ENCODE data around the gene C4orf33.

The C4orf33 gene

DNA sequence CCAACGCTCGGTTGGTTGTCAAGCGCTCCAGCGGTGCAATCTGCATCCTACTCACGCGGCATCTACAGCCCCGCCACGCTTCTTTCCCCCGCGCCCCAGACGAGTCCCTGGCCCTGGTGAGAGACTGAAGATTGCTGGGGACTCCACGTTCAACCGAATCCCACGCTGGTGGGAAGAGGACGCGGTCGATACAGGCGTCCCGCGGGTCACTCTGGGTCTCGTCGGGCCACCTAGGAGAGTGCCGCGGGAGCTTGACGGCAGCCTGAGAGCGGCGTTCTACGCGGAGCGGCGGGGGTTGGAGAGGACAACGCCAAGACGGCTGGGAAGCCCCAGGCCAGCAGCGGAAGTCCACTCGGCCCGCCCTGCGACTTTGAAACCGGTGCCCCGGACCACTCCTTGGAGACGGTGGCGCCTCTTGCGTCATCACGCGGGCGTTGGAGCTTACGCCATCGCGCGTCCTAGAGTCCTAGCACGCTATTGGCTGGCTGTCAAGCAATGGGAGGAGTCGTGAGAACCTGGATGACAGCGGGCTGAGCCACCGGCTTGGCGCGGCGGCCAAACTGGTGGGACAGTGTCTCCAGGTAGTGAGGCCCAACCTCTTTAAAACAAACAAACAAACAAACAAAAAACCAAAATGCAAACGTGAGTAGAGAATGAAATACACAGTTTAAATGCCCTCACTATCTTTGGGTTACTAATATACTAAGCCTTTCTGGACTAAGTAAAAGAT is 2.6 kb upstream of the C4orf33 start, which contains the start of gene SCLT1:
SCLT1 (minus strand) TSS at position 349 of the 730 bp plus-strand sequence. CDS start 436 bp downstream, outside the sequence.
- TF ChIP-seq, protein P1, sequence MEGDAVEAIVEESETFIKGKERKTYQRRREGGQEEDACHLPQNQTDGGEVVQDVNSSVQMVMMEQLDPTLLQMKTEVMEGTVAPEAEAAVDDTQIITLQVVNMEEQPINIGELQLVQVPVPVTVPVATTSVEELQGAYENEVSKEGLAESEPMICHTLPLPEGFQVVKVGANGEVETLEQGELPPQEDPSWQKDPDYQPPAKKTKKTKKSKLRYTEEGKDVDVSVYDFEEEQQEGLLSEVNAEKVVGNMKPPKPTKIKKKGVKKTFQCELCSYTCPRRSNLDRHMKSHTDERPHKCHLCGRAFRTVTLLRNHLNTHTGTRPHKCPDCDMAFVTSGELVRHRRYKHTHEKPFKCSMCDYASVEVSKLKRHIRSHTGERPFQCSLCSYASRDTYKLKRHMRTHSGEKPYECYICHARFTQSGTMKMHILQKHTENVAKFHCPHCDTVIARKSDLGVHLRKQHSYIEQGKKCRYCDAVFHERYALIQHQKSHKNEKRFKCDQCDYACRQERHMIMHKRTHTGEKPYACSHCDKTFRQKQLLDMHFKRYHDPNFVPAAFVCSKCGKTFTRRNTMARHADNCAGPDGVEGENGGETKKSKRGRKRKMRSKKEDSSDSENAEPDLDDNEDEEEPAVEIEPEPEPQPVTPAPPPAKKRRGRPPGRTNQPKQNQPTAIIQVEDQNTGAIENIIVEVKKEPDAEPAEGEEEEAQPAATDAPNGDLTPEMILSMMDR (IDR thresholded peaks at IDR 0.05; ENCODE audit: low read depth, low read length, missing control alignments), result no peak
- in situ Hi-C loops (cut with HindIII; ENCODE audit: low pct_ligation_motif_present, low sequenced_read_pairs), result no loop called here
- H3K4me3 ChIP-seq (ENCODE audit: low read depth, low read length), result peak within 1 kb of the TSS; percentile 87

DNA sequence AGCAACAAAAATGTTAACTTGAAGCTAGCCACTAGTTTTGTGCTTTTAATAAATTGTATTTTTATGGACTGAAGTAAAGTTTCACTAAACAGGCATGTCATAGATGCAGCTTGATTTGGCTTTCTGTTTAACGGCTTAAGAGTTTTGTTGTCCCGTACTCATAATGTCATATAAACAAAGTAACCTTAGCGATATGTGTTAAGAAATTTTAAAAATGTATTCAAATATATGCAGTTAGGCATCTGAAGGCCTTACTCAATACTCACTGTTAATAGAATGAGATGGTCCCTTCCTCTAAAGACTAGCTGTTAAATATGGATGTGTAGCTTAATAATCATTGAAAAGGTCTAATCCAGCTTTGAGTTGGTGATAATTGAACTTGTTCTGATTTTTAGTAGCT is 1.6 kb upstream of the C4orf33 start:
- TF ChIP-seq, protein P1 (IDR thresholded peaks at IDR 0.05; ENCODE audit: low read depth, low read length, missing control alignments), result no peak
- Histone ChIP-seq H3K4me3 (ENCODE audit: low read depth, low read length) (no peak overlapping the region), H3K27ac (no peak overlapping the region), H3K36me3 (replicated peaks) (no peaks in the 10 kb centered on the region), H3K27me3 (replicated peaks) (no peaks in the 10 kb centered on the region)
- DNase-seq, result no peak
- in situ Hi-C loops (cut with HindIII; ENCODE audit: low pct_ligation_motif_present, low sequenced_read_pairs), result no loop called here

More for the DNA sequence above, 2.6 kb upstream of the C4orf33 start, which contains the start of gene SCLT1:
- Histone ChIP-seq H3K36me3 (replicated peaks) (no peaks in the 10 kb centered on the region), H3K27me3 (replicated peaks) (no peaks in the 10 kb centered on the region), H3K27ac (peak within 1 kb of the TSS; percentile 83)
- peak; percentile 98 for DNase-seq

DNA sequence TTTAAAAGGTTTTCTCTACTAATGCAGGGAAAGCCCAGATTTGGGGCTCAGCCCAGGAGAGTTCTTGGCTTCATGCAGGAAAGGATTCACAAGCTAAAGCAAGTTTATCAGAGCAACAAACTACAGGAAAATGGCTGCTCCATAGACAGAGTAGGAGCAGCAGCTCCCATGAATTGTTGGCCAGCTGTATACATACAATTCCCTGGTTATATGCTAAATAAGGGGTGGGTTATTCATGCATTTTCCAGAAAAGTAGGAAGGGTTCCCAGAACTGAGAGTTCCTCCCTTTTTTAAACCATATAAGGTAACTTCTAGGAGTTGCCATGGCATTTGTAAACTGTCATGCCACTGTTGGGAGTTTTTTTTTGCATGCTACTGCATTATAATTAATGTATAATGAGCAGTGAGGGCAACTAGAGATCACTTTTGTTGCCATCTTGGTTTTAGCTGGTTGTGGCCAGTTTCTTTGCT is 2.6 kb downstream of the C4orf33 start:
- H3K4me3 ChIP-seq (ENCODE audit: low read depth, low read length), result no peak overlapping the region
- H3K27ac ChIP-seq, result no peak overlapping the region
- in situ Hi-C loops (cut with HindIII; ENCODE audit: low pct_ligation_motif_present, low sequenced_read_pairs), result no loop called here
- no peak for DNase-seq
- TF ChIP-seq, protein P1 (IDR thresholded peaks at IDR 0.05; ENCODE audit: low read depth, low read length, missing control alignments), result no peak
- no peaks in the 10 kb centered on the region for H3K27me3 ChIP-seq (replicated peaks)
- H3K36me3 ChIP-seq (replicated peaks), result no peaks in the 10 kb centered on the region

DNA sequence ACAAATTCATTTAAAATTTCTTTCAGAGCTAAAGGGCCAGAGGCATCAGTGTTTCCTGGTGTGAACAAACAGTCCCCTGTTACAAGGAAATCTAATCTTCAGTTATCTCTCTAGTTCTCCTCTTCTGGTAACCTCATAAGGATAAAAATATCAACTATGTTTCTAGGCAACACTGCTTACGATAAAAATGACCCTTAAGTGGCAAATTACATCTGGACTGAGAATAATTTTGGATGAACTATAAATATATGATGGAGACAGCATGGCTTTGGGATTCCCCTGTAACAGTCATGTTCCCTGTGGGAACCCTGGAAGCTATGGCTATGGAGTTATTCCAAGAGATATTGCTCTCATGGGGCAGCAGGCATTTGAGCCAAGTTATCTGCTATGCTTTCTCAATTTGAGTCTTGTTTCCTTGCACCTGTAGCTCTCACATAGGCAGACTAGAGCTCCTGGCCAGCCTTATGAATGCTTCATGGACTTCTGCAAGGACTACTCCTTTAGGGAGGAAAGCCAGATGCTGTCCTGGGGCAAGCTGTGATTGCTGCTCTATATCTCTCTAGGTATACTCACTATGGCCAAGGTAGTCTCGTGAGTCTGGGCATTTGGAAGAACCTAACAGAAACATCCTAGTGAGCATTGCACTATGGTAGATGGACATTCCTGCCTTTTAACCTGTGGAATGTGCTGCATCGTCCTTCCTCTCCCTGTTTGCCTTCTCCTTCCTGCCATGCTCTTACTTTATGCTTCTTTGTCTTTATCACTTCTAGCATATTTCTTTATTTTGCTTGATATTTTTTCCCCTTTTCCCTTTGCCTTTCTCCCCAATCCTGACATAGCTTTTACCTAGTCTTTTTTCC is 14.2 kb downstream of the C4orf33 start:
- no peak overlapping the region for H3K27ac ChIP-seq
- DNase-seq, result no peak
- no peaks in the 10 kb centered on the region for H3K27me3 ChIP-seq (replicated peaks)
- no peaks in the 10 kb centered on the region for H3K36me3 ChIP-seq (replicated peaks)
- no peak overlapping the region for H3K4me3 ChIP-seq (ENCODE audit: low read depth, low read length)
- TF ChIP-seq, protein P1 (IDR thresholded peaks at IDR 0.05; ENCODE audit: low read depth, low read length, missing control alignments), result no peak
- in situ Hi-C loops (cut with HindIII; ENCODE audit: low pct_ligation_motif_present, low sequenced_read_pairs), result no loop called here

DNA sequence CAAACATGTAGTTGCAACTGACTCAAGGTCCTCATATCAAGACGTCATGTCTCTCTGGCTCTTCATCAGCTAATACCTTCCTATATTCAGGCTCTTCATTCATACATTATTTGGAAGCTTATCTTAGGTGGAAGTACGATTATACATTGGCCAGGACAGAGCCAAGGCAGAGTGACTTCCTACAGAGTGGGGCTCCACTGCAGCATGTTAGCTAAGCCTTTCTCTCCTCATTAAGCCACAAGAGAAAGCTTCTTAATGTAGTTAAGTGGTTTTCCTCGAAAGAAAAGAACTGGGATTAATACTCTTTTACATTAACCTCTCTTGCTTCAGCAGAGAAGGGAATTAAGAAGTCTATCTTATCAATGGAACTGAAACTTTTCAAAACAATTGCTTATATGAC is 15.0 kb downstream of the C4orf33 start:
- Histone ChIP-seq H3K36me3 (replicated peaks) (no peaks in the 10 kb centered on the region), H3K27me3 (replicated peaks) (no peaks in the 10 kb centered on the region), H3K27ac (no peak overlapping the region), H3K4me3 (ENCODE audit: low read depth, low read length) (no peak overlapping the region)
- DNase-seq, result no peak
- TF ChIP-seq, protein P1 (IDR thresholded peaks at IDR 0.05; ENCODE audit: low read depth, low read length, missing control alignments), result no peak
- in situ Hi-C loops (cut with HindIII; ENCODE audit: low pct_ligation_motif_present, low sequenced_read_pairs), result no loop called here

All from brain microvascular endothelial cell (primary cell).